NCI-H2107 treated with DMSO at 0.1 percent for 48 hours (cell line): Measurements from ENCODE around the gene KLHDC3.
A peak's percentile ranks its signal among the peaks of the same experiment; 100 is the strongest.

ENCODE experiments used
- DNase-seq: peaks from one replicate; lab custom pipeline; 2025; ENCODE audit not compliant: unreplicated experiment; lab: John Stamatoyannopoulos, UW

The KLHDC3 gene

DNA sequence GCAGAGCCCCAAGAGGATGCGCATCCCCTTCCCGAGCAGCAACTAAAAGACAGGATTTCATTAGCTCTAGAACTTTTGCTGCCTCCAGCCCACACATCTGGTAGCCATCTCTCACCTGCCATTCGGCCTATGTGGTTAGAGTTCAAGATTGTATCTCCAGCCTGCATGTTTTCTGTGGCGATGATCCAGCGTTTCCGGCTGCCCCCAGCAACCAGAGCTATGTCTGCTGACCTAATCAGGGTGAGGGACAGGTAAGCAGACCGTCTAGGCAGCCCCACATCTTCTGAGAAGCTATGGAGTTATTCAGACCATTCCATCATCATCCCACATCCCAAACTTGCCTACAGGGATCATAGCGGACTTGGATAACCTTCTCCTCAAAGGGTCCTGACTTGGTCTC lies 41.9 kb downstream of the KLHDC3 start:
- DNase-seq: no peak

DNA sequence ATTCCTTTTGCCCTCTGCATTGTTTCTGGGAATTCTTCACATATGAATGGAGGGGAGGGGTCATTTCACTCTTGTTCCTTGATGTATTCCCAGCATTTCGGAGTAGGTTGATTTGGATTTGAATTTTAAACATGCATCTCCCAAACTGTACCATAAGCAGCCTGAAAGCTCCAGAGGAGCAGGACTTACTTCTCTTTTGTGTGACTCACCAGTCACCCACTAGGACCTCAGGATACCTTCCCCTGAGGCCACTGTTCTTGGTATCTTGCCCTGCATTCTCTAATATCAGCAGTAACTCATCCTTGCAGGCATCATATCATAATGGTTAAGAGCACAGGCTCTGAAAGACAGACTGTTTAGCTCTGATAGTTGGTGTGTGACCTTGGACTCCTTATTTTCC lies 44.5 kb downstream of the KLHDC3 start:
- DNase-seq: no peak

DNA sequence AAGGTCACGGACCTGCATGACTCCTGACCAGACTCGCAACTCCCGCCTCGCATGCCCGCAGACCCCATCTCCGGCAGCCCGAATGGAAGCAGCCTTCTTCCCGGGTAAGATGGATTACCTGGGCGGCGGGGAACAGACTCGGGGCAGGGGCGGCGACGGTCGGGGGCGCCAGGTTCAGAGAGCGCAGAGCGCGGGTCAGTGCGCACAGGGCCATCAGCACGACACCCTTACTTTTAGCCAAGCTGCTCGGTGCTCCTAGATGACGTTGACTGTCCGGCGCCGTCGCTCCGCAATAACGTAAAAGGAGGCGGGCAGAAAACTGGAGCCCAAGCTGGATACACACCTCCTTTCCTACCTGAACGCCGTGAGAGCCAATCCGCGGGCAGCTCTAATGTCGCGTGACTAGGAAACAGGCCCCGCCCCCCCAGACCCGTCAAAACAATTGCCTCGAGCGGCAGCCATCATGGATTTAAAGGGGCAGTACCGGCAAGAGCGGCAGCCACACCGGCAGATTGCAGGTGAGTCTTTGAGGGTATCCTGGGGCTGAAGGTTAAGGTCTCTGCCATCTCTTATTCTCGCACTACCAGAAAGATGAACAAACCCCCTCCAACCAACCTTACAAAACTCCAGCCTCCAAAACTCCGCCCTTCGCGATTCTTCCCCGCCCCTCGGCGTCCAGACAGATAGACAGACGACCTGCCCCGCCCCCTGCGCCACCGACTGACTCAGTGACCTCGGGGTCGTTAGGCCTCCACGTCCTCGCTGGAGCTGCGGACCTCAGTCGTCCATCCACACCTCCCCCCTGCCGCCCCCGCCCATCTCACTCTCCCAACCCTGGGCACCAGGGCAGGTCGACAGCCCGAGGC lies 45.4 kb downstream of the KLHDC3 start, which contains the start of the genes KLC4 and MRPL2:
KLC4 (plus strand) TSS at position 464 of the 866 bp plus-strand sequence. CDS start 1,705 bp downstream, outside the sequence.
MRPL2 (minus strand) TSS at position 267 of the 866 bp plus-strand sequence; CDS start at position 214, 53 bp downstream.
- DNase-seq: peak; percentile 91

DNA sequence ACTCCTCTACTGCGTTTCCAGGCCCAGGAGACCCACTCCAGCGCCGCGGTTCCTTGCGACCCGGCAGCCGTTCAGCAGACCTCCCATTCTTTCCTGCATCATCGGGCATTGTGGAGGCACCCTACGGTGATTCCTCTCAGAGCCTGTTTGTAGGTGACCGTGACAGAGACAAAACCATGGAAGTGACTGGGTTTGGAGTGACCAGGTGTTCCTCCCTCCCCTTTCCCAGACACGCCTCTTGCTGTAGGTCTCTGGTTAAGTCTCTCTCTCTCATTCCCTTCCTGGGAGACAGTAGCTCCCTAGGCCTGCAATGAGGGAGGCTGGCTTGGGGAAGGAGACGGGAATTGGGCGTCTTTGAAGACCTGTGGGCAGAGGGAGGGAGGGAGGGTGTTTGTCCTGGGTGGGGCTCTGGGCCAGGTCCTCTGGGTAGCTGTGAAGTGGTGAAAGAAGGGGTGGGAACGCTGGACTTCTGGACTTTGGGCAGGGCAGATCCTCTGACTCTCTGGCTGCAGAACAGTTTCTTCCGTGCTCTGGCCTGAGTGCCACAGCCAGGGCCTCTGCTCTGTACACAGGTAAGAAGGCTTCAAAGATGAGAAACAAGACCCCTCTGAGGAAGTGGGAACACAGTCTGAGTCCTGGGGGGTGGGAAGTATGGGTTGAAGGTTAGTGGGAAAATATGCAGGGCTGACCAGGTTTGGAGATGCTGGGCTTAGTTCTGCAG lies 46.1 kb downstream of the KLHDC3 start:
- peak; percentile 65 for DNase-seq

DNA sequence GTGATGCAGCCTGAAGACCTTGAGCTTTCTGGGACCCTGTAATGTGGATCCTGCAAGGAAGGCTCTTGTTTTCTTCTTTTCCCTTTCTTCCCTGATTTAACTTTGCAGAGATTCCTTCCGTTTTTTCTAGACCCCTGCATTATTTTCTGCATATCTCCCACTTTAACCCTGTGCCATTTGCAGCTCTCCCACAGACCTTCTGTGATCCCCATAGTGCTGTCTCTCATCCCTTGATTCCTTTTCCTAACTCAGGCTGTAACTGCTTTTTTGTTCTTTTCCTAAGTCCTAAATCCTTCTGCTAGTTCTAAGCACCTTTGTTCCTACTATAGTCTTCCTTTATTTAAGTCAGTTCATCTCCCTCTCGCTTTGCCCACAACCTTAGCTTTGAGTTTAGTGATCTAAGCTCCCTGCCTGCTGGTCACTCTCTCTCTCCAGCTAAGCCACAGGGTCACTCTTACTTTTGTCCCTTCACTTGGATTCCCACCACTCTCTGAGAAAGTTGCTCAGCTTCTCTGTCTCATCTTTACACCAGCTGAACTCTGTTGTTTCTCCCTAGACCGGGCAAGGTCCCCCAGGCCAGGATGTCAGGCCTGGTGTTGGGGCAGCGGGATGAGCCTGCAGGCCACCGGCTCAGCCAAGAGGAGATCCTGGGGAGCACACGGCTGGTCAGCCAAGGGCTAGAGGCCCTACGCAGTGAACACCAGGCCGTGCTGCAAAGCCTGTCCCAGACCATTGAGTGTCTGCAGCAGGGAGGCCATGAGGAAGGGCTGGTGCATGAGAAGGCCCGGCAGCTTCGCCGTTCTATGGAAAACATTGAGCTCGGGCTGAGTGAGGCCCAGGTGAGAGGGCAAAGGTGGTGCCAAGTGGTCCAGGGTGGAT lies 46.9 kb downstream of the KLHDC3 start:
- no peak for DNase-seq

DNA sequence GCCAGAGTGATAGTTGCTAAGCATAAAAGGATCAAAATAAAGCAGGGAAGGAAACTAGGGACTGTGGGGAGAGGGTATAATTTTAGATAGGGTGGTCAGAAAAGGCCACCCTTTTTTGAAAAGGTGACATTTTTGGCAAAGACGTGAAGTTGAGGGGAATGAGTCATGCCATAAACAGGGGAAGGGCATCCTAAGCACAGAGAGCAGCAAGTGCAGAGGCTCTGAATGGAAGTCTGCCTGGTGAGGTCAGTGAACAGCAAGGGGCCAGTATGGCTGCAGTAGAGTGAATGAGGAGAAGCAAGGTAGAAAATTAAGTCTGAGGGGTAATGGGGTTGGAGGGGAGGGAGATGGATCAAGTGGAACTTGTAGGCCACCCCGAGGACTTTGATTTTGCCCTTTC lies 47.8 kb downstream of the KLHDC3 start:
- DNase-seq: no peak

DNA sequence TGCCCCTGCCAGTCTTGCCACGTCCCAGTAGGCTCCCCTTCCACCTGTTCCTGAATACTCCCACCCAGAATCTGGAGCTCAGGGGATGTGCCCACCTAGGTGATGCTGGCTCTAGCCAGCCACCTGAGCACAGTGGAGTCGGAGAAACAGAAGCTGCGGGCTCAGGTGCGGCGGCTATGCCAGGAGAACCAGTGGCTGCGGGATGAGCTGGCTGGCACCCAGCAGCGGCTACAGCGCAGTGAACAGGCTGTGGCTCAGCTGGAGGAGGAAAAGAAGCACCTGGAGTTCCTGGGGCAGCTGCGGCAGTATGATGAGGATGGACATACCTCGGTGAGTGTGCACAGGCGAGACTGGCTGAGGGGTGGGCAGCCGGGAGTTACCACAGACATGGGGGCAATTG lies 48.8 kb downstream of the KLHDC3 start:
- DNase-seq: no peak

DNA sequence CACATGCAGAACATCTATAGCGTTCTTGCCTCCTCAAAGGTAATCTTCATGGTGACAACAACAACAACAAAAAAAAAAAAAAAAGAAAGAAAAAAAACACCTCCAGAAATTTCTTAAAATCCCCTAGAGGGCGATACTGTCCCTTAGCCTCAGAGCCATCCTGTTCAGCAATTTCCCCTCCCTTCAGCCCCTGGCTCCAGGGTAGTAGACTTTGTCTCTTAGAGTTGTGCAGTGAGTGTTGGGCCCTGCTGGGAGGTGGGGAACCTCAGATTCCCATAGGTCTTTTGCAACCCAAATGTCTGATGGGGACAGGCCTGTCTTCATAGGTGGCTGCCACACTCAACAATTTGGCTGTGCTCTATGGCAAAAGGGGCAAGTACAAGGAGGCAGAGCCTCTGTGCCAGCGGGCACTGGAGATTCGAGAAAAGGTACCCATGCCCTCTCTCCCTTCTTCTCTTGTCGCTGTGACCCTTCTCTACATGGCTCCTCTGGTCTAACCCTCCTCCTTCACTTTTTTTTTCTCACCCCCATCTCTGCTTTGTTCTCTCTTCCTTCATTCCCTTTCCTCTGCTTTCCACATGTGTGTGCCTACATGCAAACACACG lies 56.1 kb downstream of the KLHDC3 start:
- peak; percentile 5 for DNase-seq
